ENCODE measurements around the gene FAF1.

FAF1 gene

GRCh38 chr1:50415235-50416149, 544.6 kb downstream of the FAF1 start:
- no peak overlapping the region for H3K27ac Mint-ChIP-seq
- H3K27me3 Mint-ChIP-seq, result peaks cover 80% of the 10 kb centered on the region
- H3K9me3 Mint-ChIP-seq, result no peaks in the 10 kb centered on the region
- H3K4me1 Mint-ChIP-seq (ENCODE audit: low read depth), result peaks cover 18% of the 10 kb centered on the region
- H3K4me3 Mint-ChIP-seq, result no peak overlapping the region
- intact Hi-C loops (cut with micrococcal nuclease), result no loop called here
- H3K36me3 Mint-ChIP-seq (ENCODE audit: low read depth), result no peaks in the 10 kb centered on the region

GRCh38 chr1:50414853-50415234, 545.2 kb downstream of the FAF1 start:
- Mint-ChIP-seq H3K27me3 (peaks cover 80% of the 10 kb centered on the region), H3K27ac (no peak overlapping the region), H3K4me1 (ENCODE audit: low read depth) (peaks cover 11% of the 10 kb centered on the region), H3K9me3 (no peaks in the 10 kb centered on the region), H3K4me3 (no peak overlapping the region), H3K36me3 (ENCODE audit: low read depth) (no peaks in the 10 kb centered on the region)
- intact Hi-C loops (cut with micrococcal nuclease), result no loop called here

DNA sequence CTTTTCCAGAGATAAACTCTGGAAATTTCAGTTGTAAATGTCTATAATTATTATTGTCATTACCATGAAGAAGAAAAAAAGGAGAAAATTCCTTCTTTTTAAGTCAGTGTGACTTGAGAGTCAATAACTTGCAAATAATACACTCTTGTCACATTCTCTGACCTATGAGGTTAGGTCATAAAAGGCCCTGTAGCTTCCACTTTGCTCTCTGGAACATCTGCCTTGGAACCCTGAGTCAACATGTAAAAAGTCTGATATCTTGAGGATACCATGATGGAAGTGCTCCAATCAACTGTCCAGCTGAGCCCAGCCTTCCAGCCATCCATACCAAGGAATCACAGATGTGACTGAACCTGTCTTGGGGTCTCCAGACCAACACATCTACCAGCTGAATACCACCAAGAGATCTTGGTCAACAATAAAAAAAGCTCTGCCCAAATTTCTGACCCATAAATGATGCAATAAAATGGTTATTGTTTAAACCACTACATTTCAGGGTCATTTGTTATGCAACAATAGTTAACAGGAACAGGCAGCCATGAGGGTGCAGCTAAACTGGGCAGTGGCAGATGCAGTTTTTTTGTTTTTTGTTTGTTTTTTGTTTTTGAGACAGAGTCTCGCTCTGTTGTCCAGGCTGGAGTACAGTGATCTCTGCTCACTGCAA, 547.1 kb downstream of the FAF1 start:
- H3K27me3 Mint-ChIP-seq, result peaks cover 70% of the 10 kb centered on the region
- H3K27ac Mint-ChIP-seq, result no peak overlapping the region
- no peaks in the 10 kb centered on the region for H3K36me3 Mint-ChIP-seq (ENCODE audit: low read depth)
- H3K9me3 Mint-ChIP-seq, result no peaks in the 10 kb centered on the region
- intact Hi-C loops (cut with micrococcal nuclease), result no loop called here
- H3K4me1 Mint-ChIP-seq (ENCODE audit: low read depth), result peaks cover 8% of the 10 kb centered on the region
- no peak overlapping the region for H3K4me3 Mint-ChIP-seq

GRCh38 chr1:50405814-50406213, 554.3 kb downstream of the FAF1 start:
- no peak overlapping the region for H3K4me3 Mint-ChIP-seq
- no peaks in the 10 kb centered on the region for H3K4me1 Mint-ChIP-seq (ENCODE audit: low read depth)
- no peak overlapping the region for H3K27ac Mint-ChIP-seq
- H3K27me3 Mint-ChIP-seq, result peaks cover 36% of the 10 kb centered on the region
- peaks cover 10% of the 10 kb centered on the region for H3K9me3 Mint-ChIP-seq
- intact Hi-C loops (cut with micrococcal nuclease), result no loop called here
- H3K36me3 Mint-ChIP-seq (ENCODE audit: low read depth), result no peaks in the 10 kb centered on the region

GRCh38 chr1:50393522-50394120, 566.4 kb downstream of the FAF1 start:
- H3K4me3 Mint-ChIP-seq, result no peak overlapping the region
- H3K4me1 Mint-ChIP-seq (ENCODE audit: low read depth), result no peaks in the 10 kb centered on the region
- no peak overlapping the region for H3K27ac Mint-ChIP-seq
- no peaks in the 10 kb centered on the region for H3K36me3 Mint-ChIP-seq (ENCODE audit: low read depth)
- peaks cover 19% of the 10 kb centered on the region for H3K27me3 Mint-ChIP-seq
- peaks cover 9% of the 10 kb centered on the region for H3K9me3 Mint-ChIP-seq
- intact Hi-C loops (cut with micrococcal nuclease), result no loop called here
